Pancreas (tissue), 10 donors: ENCODE data around the gene NMNAT3. TPM values are rescaled to one million over a fixed set of nuclear protein-coding genes. Genes with fewer than 3 reads are reported as not detected.

Experiments used
- ATAC-seq, 4 donors: fragments of 200-7000 bp; cut with Tn5 transposase; one replicate each; pipeline versions ENCODE4 v1.8.0 to v1.9.1; 2020; ENCODE audit warnings: mild to moderate bottlenecking in 4 of 4, moderate library complexity in 4 of 4
- DNase-seq, 6 donors: peaks; one replicate each; pipeline ENCODE4 v3.0.0-alpha.2; 2020
- FAIRE-seq: peaks from 2 replicates; lab custom pipeline; 2012; peaks lifted over from hg19 to GRCh38; lab: Jason Lieb, UNC
- H3K27ac ChIP-seq, 4 donors: fragments of 200-600 bp; sonication (generic); 1 replicate in 3 of 4; 2 replicates in 1 of 4; pipeline versions ENCODE4 v1.5.0 to v1.8.0; 2020
- H3K27me3 ChIP-seq, 4 donors: fragments of 200-600 bp; one replicate each; pipeline ENCODE4 v1.8.0; 2021
- H3K36me3 ChIP-seq, 3 donors: fragments of 200-600 bp; sonication (generic) in 1 of 3; one replicate each; pipeline versions ENCODE4 v1.5.0 to v1.8.0; 2020 to 2021
- H3K4me1 ChIP-seq, 3 donors: fragments of 200-600 bp; one replicate each; pipeline ENCODE4 v1.8.0; 2021
- H3K4me3 ChIP-seq, 4 donors: fragments of 200-600 bp; sonication (generic) in 2 of 4; one replicate each; pipeline versions ENCODE4 v1.5.0 to v1.8.0; 2020 to 2021
- H3K9me3 ChIP-seq, 4 donors: fragments of 200-600 bp; one replicate each; pipeline ENCODE4 v1.8.0; 2021
- CTCF ChIP-seq, 4 donors: fragments of 200-600 bp; sonication (generic) in 3 of 4; IDR thresholded peaks; one replicate each; pipeline versions ENCODE4 v1.5.0 to v1.8.0; 2021; ENCODE audit warnings: antibody characterized with exemption in 4 of 4
- WGBS, 2 donors: extraction: QIAGEN DNeasy Blood & Tissue Kit; methylation state at CpG; one replicate each; pipeline ENCODE4 v1.1.7; 2013; 5-methylcytosine and 5-hydroxymethylcytosine counted together
- intact Hi-C, 3 donors: fragments of 100-400 bp; cut with DNase I; formaldehyde crosslinking; loops; one replicate each; pipeline versions ENCODE4 v1.11.1 to v1.14.2; 2022
- polyA plus RNA-seq, 2 donors: library from polyadenylated mRNA; stranded (reverse); fragments of 200-250 nt; gene quantifications; one replicate each; pipeline ENCODE4 v1.2.3, GENCODE V29; 2013
- total RNA-seq, 6 donors: library from RNA; stranded (reverse); fragmentation: NEBNext Ultra II Directional in 4 of 6; extraction: Animal tissue kit (Norgen Biotek cat#: 25700) in 4 of 6; gene quantifications; one replicate each; pipeline versions ENCODE4 v1.2.1 to v1.2.4, GENCODE V29; 2021 to 2023
- donor health status: healthy with polysubstance abuse.
- donor health status: DM: no; HTN: no; CAD: no; lungs with moderate emphysema.
- donor health status: DM: no; HTN: no; CAD: no.
- donor health status: control.
- donor health status: control.
- donor health status: Bipolar disorder and iron deficiency.
- donor health status: DM: yes; HTN: yes; CAD: no.
- donor health status: DM: no; HTN: no; CAD: no.
- donor health status: DM: no; HTN: no; CAD: no.
- donor health status: DM: yes; HTN: yes; CAD: no.

Gene NMNAT3
- total and polyA plus RNA-seq, 8 donors, result 4.5 to 10.6 (median 7.0) TPM

DNA sequence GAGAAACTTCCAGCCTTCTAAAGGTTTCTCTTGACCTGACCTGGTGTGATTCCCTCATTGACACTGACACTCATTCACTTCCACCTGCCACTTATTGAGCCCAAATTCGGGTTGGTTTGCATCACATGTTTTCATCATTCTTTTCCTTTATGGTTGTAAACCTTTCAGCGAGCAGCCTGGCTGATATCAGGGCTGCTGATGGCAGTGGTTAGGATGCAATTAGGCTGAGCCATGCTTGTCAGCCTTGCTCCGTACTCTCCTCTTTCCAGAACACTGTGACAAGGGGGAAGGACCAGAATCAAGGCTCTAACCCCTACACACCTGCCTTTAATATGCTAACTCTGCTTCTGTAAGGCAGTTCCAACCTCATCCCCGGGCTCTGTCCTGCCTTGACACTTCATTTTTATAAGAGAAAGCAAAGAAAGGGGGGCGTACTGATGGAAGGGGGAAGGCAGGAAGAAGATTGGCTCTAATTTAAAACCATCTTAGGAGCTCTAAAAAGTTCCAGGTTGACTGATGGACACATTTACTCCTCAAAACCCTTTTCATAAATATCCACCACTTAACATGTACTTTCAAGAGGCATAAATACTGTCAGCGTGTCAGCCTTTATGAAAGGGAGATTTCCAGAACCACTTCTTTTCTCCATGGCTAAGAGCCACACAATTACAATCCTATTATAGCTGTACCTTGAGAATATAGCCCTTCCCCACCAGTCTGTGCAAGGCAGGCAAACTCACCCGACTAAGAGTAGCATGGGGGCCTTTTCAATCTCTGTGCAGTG, 5.7 kb downstream of the NMNAT3 start:
- DNase-seq (no peak), FAIRE-seq (no peak), ATAC-seq (no peak)
- H3K27ac ChIP-seq, result no peak overlapping the region
- H3K27me3 ChIP-seq, result no peaks in the 10 kb centered on the region
- no peaks in the 10 kb centered on the region for H3K9me3 ChIP-seq
- no peak overlapping the region for H3K4me3 ChIP-seq
- H3K4me1 ChIP-seq, result no peaks in the 10 kb centered on the region
- H3K36me3 ChIP-seq, result no peaks in the 10 kb centered on the region
- intact Hi-C loops, result no loop called here
- TF ChIP-seq CTCF (IDR thresholded peaks at IDR 0.05), result no peak
- WGBS, 2 donors, result 82 to 85% methylated on average over 7 of the region's 7 CpGs

- no peak for TF ChIP-seq CTCF (IDR thresholded peaks at IDR 0.05)
- no peaks in the 10 kb centered on the region for H3K36me3 ChIP-seq
- intact Hi-C loops, result no loop called here
- no peak overlapping the region for H3K4me3 ChIP-seq
- H3K4me1 ChIP-seq, result no peaks in the 10 kb centered on the region
- H3K27me3 ChIP-seq, result no peaks in the 10 kb centered on the region
- no peak overlapping the region for H3K27ac ChIP-seq
- no peak for DNase-seq
- WGBS, 2 donors, result 76 to 89% methylated on average over 2 of the region's 2 CpGs
- no peak for FAIRE-seq
- no peaks in the 10 kb centered on the region for H3K9me3 ChIP-seq
- ATAC-seq, result no peak
Observed at GRCh38 chr3:139671107-139671506, 6.7 kb downstream of the NMNAT3 start.

GRCh38 chr3:139670196-139670595, 7.6 kb downstream of the NMNAT3 start:
- no peaks in the 10 kb centered on the region for H3K9me3 ChIP-seq
- intact Hi-C loops, result no loop called here
- H3K4me3 ChIP-seq, result no peak overlapping the region
- H3K4me1 ChIP-seq, result no peaks in the 10 kb centered on the region
- no peak for FAIRE-seq
- no peak for ATAC-seq
- no peak for TF ChIP-seq CTCF (IDR thresholded peaks at IDR 0.05)
- no peaks in the 10 kb centered on the region for H3K36me3 ChIP-seq
- no peak overlapping the region for H3K27ac ChIP-seq
- H3K27me3 ChIP-seq, result no peaks in the 10 kb centered on the region
- no peak for DNase-seq
- WGBS, 2 donors, result 95 to 96% methylated on average over 4 of the region's 4 CpGs

GRCh38 chr3:139668332-139668731, 9.4 kb downstream of the NMNAT3 start:
- Histone ChIP-seq H3K4me1 (no peaks in the 10 kb centered on the region), H3K36me3 (no peaks in the 10 kb centered on the region), H3K27me3 (no peaks in the 10 kb centered on the region), H3K27ac (no peak overlapping the region), H3K4me3 (no peak overlapping the region), H3K9me3 (no peaks in the 10 kb centered on the region)
- FAIRE-seq (no peak), ATAC-seq (no peak), DNase-seq (no peak)
- no peak for TF ChIP-seq CTCF (IDR thresholded peaks at IDR 0.05)
- intact Hi-C loops, result no loop called here

DNA sequence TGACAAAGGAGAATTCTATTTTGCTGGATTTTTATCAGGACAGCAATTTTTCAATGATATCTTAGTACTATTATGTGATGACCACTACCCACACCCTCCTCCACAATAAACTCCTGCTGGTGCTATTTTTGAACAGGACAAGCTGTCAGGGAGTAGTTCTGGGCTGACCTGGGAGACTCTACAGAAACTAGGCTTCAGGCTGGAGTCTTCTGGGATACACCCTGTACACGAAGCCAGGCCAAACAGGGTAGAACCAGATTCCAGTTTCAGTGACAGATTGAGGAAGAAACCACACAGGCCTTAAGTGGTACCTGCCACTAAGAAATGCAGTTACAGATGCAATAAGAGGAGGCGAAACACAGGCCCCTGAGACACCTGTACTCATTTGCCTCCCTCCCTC, 12.8 kb downstream of the NMNAT3 start:
- Histone ChIP-seq H3K27ac (no peak overlapping the region), H3K27me3 (no peaks in the 10 kb centered on the region), H3K9me3 (no peaks in the 10 kb centered on the region), H3K36me3 (no peaks in the 10 kb centered on the region), H3K4me3 (no peak overlapping the region), H3K4me1 (no peaks in the 10 kb centered on the region)
- intact Hi-C loops, result no loop called here
- 87 to 96% methylated on average over 2 of the region's 2 CpGs for WGBS, 2 donors
- FAIRE-seq (no peak), ATAC-seq (no peak), DNase-seq (no peak)
- no peak for TF ChIP-seq CTCF (IDR thresholded peaks at IDR 0.05)
